CD4-positive, alpha-beta T cell (primary cell): Measurements from ENCODE around the gene CNOT9. TPM values are rescaled to one million over a fixed set of nuclear protein-coding genes. Genes with fewer than 3 reads are reported as not detected.

Experiments used
- ATAC-seq: fragments of 200-7000 bp; cut with Tn5 transposase; one replicate; pipeline ENCODE4 v1.10.0; 2022; ENCODE audit warnings: mild to moderate bottlenecking; ENCODE audit not compliant: poor library complexity
- CTCF ChIA-PET: fragments of 350-600 bp; sonication (Branson Sonifier 250); formaldehyde crosslinking; loops from one replicate; lab custom pipeline; 2021; ENCODE audit warnings: antibody characterized with exemption, inconsistent platforms; lab: Charles Lee
- POLR2A ChIA-PET: fragments of 350-600 bp; sonication (Branson Sonifier 250); formaldehyde crosslinking; loops from one replicate; lab custom pipeline; 2021; ENCODE audit warnings: antibody characterized with exemption, inconsistent platforms; lab: Charles Lee
- DNase-seq, 14 experiments: peaks; one replicate each; pipeline ENCODE4 v3.0.0-alpha.2; 2013 to 2020; ENCODE audit warnings: mixed read lengths in 2 of 14
- H3K27ac ChIP-seq, 2 donors: one replicate each; pipeline versions ENCODE4 v1.5.1 to v1.7.0; 2013; ENCODE audit warnings: low read length in 2 of 2, low read depth in 1 of 2, mild to moderate bottlenecking in 1 of 2
- H3K27me3 ChIP-seq, 2 experiments: 1 replicate in 1 of 2; 2 replicates in 1 of 2; pipeline versions ENCODE4 v1.6.1 to v1.7.0; 2013; ENCODE audit warnings: low read length in 2 of 2, control low read depth in 1 of 2, mild to moderate bottlenecking in 1 of 2, moderate library complexity in 1 of 2; ENCODE audit not compliant: insufficient read depth in 2 of 2, control insufficient read depth in 1 of 2
- H3K36me3 ChIP-seq: one replicate; pipeline ENCODE4 v1.6.1; 2013; ENCODE audit warnings: low read length, control low read depth; ENCODE audit not compliant: insufficient read depth
- H3K4me1 ChIP-seq: one replicate; pipeline ENCODE4 v1.6.1; 2013; ENCODE audit warnings: low read length, control low read depth; ENCODE audit not compliant: insufficient read depth
- H3K4me3 ChIP-seq: one replicate; pipeline ENCODE4 v1.5.1; 2013; ENCODE audit warnings: mild to moderate bottlenecking, low read length, moderate library complexity
- H3K9me3 ChIP-seq, 2 experiments: 1 replicate in 1 of 2; 2 replicates in 1 of 2; pipeline versions ENCODE4 v1.6.1 to v1.7.0; 2013; ENCODE audit warnings: low read length in 2 of 2, mild to moderate bottlenecking in 2 of 2, control low read depth in 1 of 2, moderate library complexity in 1 of 2; ENCODE audit not compliant: control insufficient read depth in 1 of 2, insufficient read depth in 1 of 2
- H3K27ac Mint-ChIP-seq: one replicate; pipeline ENCODE4 v1.8.0; 2020; ENCODE audit warnings: mixed read lengths
- H3K27me3 Mint-ChIP-seq: one replicate; pipeline ENCODE4 v1.8.0; 2021; ENCODE audit warnings: mixed read lengths
- H3K36me3 Mint-ChIP-seq: one replicate; pipeline ENCODE4 v1.8.0; 2021; ENCODE audit warnings: low read depth, mixed read lengths
- H3K4me1 Mint-ChIP-seq: one replicate; pipeline ENCODE4 v1.8.0; 2021; ENCODE audit warnings: low read depth, mixed read lengths
- H3K4me3 Mint-ChIP-seq: one replicate; pipeline ENCODE4 v1.8.0; 2020; ENCODE audit warnings: mild to moderate bottlenecking, mixed read lengths
- H3K9me3 Mint-ChIP-seq: one replicate; pipeline ENCODE4 v1.8.0; 2020; ENCODE audit warnings: mixed read lengths
- intact Hi-C, 2 experiments: fragments of 100-400 bp; cut with DNase I in 1 of 2; cut with micrococcal nuclease in 1 of 2; formaldehyde crosslinking; loops; one replicate each; pipeline versions ENCODE4 v1.15.1 to v1.9.0; 2023 to 2025; cut with DNase I, micrococcal nuclease
- total RNA-seq, 174 experiments: library from RNA in 2 of 174; stranded (reverse) in 2 of 174; gene quantifications; one replicate each; pipeline ENCODE4 v1.2.3 and lab custom pipeline; 2021 to 2026
- TF ChIP-seq, protein P1 (sequence below): fragments of 200-600 bp; IDR thresholded peaks from one replicate; pipeline ENCODE4 v1.8.0; 2022; ENCODE audit warnings: antibody characterized with exemption, mild to moderate bottlenecking

The CNOT9 gene
- total RNA-seq, 2 experiments from 2014 or later: 62.8 to 66.8 TPM

DNA sequence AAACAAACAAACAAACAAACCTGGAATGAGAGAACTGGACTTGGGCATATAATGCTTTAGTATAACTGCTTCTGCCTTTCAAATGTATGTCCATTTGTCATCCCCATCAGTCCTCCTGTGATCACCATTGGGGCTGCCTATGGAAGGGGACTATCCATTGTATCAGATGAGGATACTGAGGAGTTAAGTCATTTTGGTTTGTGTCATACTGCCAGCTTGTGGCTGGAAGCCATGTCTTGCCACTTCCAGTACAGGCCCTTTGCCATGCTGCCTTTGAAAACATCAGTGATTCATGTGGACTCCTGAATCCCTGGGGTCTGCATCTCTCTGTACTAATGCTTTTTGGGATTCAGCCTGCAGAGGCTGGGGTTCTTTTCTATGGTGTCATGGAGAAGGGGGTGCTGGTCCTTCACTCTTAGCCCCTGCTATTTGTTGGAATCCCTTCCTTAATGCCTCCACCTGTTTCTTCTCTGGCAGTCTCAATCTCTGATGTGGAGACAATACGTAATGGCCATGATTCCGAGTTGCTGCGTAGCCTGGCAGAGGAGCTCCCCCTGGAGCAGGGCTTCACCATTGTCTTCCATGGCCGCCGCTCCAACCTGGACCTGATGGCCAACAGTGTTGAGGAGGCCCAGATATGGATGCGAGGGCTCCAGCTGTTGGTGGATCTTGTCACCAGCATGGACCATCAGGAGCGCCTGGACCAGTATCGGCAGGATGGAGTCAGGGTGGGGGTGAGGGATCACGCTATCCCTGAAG is 49.6 kb downstream of the CNOT9 start:
- no peak overlapping the region for H3K4me3 ChIP-seq
- no peak for ATAC-seq
- no peaks in the 10 kb centered on the region for H3K27me3 ChIP-seq
- intact Hi-C loops: no loop called here
- Mint-ChIP-seq H3K4me3 (no peak overlapping the region), H3K4me1 (peaks cover 4% of the 10 kb centered on the region), H3K9me3 (no peaks in the 10 kb centered on the region), H3K36me3 (no peaks in the 10 kb centered on the region), H3K27ac (no peak overlapping the region), H3K27me3 (no peaks in the 10 kb centered on the region)
- no peaks in the 10 kb centered on the region for H3K4me1 ChIP-seq
- no peaks in the 10 kb centered on the region for H3K9me3 ChIP-seq
- TF ChIP-seq, protein P1, sequence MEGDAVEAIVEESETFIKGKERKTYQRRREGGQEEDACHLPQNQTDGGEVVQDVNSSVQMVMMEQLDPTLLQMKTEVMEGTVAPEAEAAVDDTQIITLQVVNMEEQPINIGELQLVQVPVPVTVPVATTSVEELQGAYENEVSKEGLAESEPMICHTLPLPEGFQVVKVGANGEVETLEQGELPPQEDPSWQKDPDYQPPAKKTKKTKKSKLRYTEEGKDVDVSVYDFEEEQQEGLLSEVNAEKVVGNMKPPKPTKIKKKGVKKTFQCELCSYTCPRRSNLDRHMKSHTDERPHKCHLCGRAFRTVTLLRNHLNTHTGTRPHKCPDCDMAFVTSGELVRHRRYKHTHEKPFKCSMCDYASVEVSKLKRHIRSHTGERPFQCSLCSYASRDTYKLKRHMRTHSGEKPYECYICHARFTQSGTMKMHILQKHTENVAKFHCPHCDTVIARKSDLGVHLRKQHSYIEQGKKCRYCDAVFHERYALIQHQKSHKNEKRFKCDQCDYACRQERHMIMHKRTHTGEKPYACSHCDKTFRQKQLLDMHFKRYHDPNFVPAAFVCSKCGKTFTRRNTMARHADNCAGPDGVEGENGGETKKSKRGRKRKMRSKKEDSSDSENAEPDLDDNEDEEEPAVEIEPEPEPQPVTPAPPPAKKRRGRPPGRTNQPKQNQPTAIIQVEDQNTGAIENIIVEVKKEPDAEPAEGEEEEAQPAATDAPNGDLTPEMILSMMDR: no peak
- CTCF ChIA-PET: no interaction called here
- no peaks in the 10 kb centered on the region for H3K36me3 ChIP-seq
- DNase-seq: no peak
- POLR2A ChIA-PET: interaction anchor here (1.2 kb wide), 1 partner anchor 10 kb away, joined by 3 read pairs; no protein-coding TSS in a partner anchor
- H3K27ac ChIP-seq: no peak overlapping the region

DNA sequence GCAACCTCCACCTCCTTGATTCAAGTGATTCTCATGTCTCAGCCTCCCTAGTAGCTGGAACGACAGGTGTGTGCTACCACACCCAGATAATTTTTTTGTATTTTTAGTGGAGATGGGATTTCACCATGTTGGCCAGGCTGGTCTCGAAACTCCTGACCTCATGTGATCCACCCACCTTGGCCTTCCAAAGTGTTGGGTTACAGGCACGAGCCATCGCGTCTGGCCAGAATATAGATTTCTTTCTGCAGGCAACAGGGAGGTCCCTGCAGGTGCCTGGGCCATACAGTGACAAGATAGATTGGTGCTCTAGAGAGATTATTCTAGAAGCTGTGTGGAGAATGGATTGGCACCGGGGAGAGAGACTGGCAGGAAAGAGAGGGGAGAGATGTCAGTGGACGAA is 52.4 kb downstream of the CNOT9 start:
- Mint-ChIP-seq H3K9me3 (no peaks in the 10 kb centered on the region), H3K27me3 (no peaks in the 10 kb centered on the region), H3K4me1 (peaks cover 5% of the 10 kb centered on the region), H3K27ac (no peak overlapping the region), H3K4me3 (no peak overlapping the region), H3K36me3 (no peaks in the 10 kb centered on the region)
- no peak for DNase-seq
- TF ChIP-seq, protein P1: no peak
- no peak overlapping the region for H3K27ac ChIP-seq
- no peaks in the 10 kb centered on the region for H3K27me3 ChIP-seq
- no peak for ATAC-seq
- H3K4me3 ChIP-seq: no peak overlapping the region
- POLR2A ChIA-PET: no interaction called here
- intact Hi-C loops: no loop called here
- H3K4me1 ChIP-seq: no peaks in the 10 kb centered on the region
- CTCF ChIA-PET: no interaction called here
- H3K9me3 ChIP-seq: no peaks in the 10 kb centered on the region
- H3K36me3 ChIP-seq: no peaks in the 10 kb centered on the region

DNA sequence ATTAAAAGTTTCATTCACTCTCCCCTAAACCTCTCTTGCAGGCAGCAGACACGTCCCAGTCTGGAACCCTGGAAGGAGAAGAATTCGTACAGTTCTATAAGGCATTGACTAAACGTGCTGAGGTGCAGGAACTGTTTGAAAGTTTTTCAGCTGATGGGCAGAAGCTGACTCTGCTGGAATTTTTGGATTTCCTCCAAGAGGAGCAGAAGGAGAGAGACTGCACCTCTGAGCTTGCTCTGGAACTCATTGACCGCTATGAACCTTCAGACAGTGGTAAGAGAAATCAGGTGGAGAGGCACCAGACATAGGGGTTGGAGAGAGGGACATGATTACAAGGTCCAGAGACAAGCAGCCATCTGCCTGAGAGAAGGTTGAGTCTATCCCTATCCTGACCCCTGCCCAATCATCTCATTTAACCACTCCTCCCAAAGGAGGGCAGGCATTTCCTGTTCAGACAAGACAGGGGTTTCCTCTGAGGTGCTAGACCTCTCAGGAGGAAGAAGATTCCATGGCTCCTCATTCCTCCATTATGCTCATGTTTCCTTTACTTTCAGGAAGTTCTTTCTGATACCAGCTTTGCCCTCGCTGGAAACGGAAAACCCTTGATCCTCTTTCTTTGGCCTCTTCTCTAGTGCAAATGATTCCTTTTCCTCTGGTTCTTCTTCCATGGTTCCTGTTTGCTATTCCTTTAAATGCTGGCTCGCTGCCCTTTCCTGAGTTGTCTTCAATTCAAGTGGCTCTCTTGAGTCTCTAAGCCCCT is 54.1 kb downstream of the CNOT9 start:
- ATAC-seq (no peak), DNase-seq (no peak)
- H3K9me3 Mint-ChIP-seq: no peaks in the 10 kb centered on the region
- no peaks in the 10 kb centered on the region for H3K36me3 Mint-ChIP-seq
- H3K27ac ChIP-seq: no peak overlapping the region
- intact Hi-C loops: no loop called here
- H3K4me1 Mint-ChIP-seq: peaks cover 5% of the 10 kb centered on the region
- ChIA-PET POLR2A (no interaction called here), CTCF (no interaction called here)
- H3K27me3 Mint-ChIP-seq: no peaks in the 10 kb centered on the region
- H3K4me1 ChIP-seq: no peaks in the 10 kb centered on the region
- no peak overlapping the region for H3K27ac Mint-ChIP-seq
- no peak overlapping the region for H3K4me3 Mint-ChIP-seq
- H3K9me3 ChIP-seq: no peaks in the 10 kb centered on the region
- TF ChIP-seq, protein P1: no peak
- H3K27me3 ChIP-seq: no peaks in the 10 kb centered on the region
- no peak overlapping the region for H3K4me3 ChIP-seq
- H3K36me3 ChIP-seq: no peaks in the 10 kb centered on the region
